ENCODE results near the gene DHRS4.

DHRS4 gene

GRCh38 chr14:23953464-23954278 lies at the start of gene DHRS4:
TSS of gene DHRS4 (plus strand) at chr14:23953770. CDS start at chr14:23953789, 19 bp downstream.
- DNase-seq (ENCODE audit: low spot score), result peak; percentile 83

GRCh38 chr14:23910101-23910875 lies 43.3 kb upstream of the DHRS4 start:
- DNase-seq (ENCODE audit: low spot score), result peak; percentile 17

- no peak for DNase-seq (ENCODE audit: low spot score)
Observed at GRCh38 chr14:23910876-23911210, 42.7 kb upstream of the DHRS4 start.

- no peak for DNase-seq (ENCODE audit: low spot score)
Observed at GRCh38 chr14:23915559-23915958, 38.0 kb upstream of the DHRS4 start.

GRCh38 chr14:23916004-23916403 lies 37.6 kb upstream of the DHRS4 start:
- DNase-seq (ENCODE audit: low spot score), result no peak

GRCh38 chr14:23916446-23916845 lies 37.1 kb upstream of the DHRS4 start:
- no peak for DNase-seq (ENCODE audit: low spot score)

- no peak for DNase-seq (ENCODE audit: low spot score)
Observed at GRCh38 chr14:23922545-23922944, 31.0 kb upstream of the DHRS4 start.

- no peak for DNase-seq (ENCODE audit: low spot score)
Observed at GRCh38 chr14:23925523-23926075, 28.0 kb upstream of the DHRS4 start.

- no peak for DNase-seq (ENCODE audit: low spot score)
Observed at GRCh38 chr14:23926543-23926942, 27.0 kb upstream of the DHRS4 start.

- DNase-seq (ENCODE audit: low spot score), result peak; percentile 36
Observed at GRCh38 chr14:23929136-23929535, 24.4 kb upstream of the DHRS4 start.

GRCh38 chr14:23929822-23930294 lies 23.7 kb upstream of the DHRS4 start:
- DNase-seq (ENCODE audit: low spot score), result peak; percentile 68

- DNase-seq (ENCODE audit: low spot score), result no peak
Observed at GRCh38 chr14:23930742-23931141, 22.8 kb upstream of the DHRS4 start.

GRCh38 chr14:23931721-23932289 lies 21.8 kb upstream of the DHRS4 start:
- no peak for DNase-seq (ENCODE audit: low spot score)

- no peak for DNase-seq (ENCODE audit: low spot score)
Observed at GRCh38 chr14:23932639-23933038, 20.9 kb upstream of the DHRS4 start.

GRCh38 chr14:23933108-23933741 lies 20.3 kb upstream of the DHRS4 start:
- no peak for DNase-seq (ENCODE audit: low spot score)

GRCh38 chr14:23933742-23934128 lies 19.8 kb upstream of the DHRS4 start:
- DNase-seq (ENCODE audit: low spot score), result no peak

- DNase-seq (ENCODE audit: low spot score), result no peak
Observed at GRCh38 chr14:23935158-23935557, 18.4 kb upstream of the DHRS4 start.

GRCh38 chr14:23936084-23936829 lies 17.3 kb upstream of the DHRS4 start:
- DNase-seq (ENCODE audit: low spot score), result no peak

GRCh38 chr14:23937203-23937602 lies 16.4 kb upstream of the DHRS4 start:
- no peak for DNase-seq (ENCODE audit: low spot score)

- DNase-seq (ENCODE audit: low spot score), result no peak
Observed at GRCh38 chr14:23938823-23939222, 14.7 kb upstream of the DHRS4 start.

- DNase-seq (ENCODE audit: low spot score), result no peak
Observed at GRCh38 chr14:23939607-23940326, 13.8 kb upstream of the DHRS4 start.

All from putamen (tissue), 1 donor.